A549 (cell line): ENCODE measurements around the gene FIGN.

Source experiments
- EP300 ChIP-seq, 2 experiments: fragments of >200 bp; sonication (Bioruptor Twin); formaldehyde crosslinking; IDR thresholded peaks; 2 replicates in 1 of 2; 3 replicates in 1 of 2; pipeline ENCODE4 v1.6.1; 2016 to 2017
- ESRRA ChIP-seq: fragments of 150-350 bp; IDR thresholded peaks from 2 replicates; pipeline ENCODE4 v1.6.1; 2014; ENCODE audit warnings: mild to moderate bottlenecking, low read length, borderline replicate concordance
- HOXB5 ChIP-seq: fragments of 250-450 bp; sonication (Bioruptor Pico); IDR thresholded peaks from 2 replicates; pipeline ENCODE4 v1.5.0; 2020; ENCODE audit warnings: mild to moderate bottlenecking, moderate library complexity
- MYC ChIP-seq: IDR thresholded peaks from 2 replicates; pipeline ENCODE4 v1.6.1; 2012; ENCODE audit warnings: mild to moderate bottlenecking, inconsistent platforms, low read length, improper control_type of control experiment, borderline replicate concordance
- POLR2A ChIP-seq: IDR thresholded peaks from 2 replicates; pipeline ENCODE4 v1.6.1; 2012; ENCODE audit warnings: mild to moderate bottlenecking, low read length
- RNF2 ChIP-seq: fragments of 200-600 bp; sonication (generic); IDR thresholded peaks from 2 replicates; pipeline ENCODE4 v1.6.1; 2016; ENCODE audit warnings: low read depth, mild to moderate bottlenecking, antibody characterized with exemption, moderate library complexity, borderline replicate concordance
- TF ChIP-seq, protein P1 (sequence below): fragments of >200 bp; sonication (Bioruptor Twin); formaldehyde crosslinking; IDR thresholded peaks from 3 replicates; pipeline ENCODE4 v1.5.1; 2016
- TF ChIP-seq, protein P2 (sequence below): fragments of 150-350 bp; IDR thresholded peaks from 2 replicates; pipeline ENCODE4 v1.6.1; 2014; ENCODE audit warnings: low read depth, mild to moderate bottlenecking, low read length

DNA sequence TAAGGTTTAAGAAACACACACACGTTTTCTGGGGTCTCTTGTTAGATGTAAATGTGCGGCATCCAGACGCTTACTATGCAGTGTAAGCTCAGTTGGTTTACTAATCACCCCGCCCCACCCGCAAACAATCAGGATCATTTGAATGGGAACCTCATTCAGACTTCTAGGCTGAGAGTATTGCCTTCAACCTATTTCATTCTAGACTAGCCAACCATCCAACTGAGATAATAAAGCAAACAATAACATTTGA lies 1.3 kb upstream of the FIGN start:
- TF ChIP-seq MYC (no peak), RNF2 (no peak), HOXB5 (no peak), EP300 (IDR thresholded peaks at IDR 0.05) (no peak), POLR2A (no peak), ESRRA (no peak)
- TF ChIP-seq, protein P1, sequence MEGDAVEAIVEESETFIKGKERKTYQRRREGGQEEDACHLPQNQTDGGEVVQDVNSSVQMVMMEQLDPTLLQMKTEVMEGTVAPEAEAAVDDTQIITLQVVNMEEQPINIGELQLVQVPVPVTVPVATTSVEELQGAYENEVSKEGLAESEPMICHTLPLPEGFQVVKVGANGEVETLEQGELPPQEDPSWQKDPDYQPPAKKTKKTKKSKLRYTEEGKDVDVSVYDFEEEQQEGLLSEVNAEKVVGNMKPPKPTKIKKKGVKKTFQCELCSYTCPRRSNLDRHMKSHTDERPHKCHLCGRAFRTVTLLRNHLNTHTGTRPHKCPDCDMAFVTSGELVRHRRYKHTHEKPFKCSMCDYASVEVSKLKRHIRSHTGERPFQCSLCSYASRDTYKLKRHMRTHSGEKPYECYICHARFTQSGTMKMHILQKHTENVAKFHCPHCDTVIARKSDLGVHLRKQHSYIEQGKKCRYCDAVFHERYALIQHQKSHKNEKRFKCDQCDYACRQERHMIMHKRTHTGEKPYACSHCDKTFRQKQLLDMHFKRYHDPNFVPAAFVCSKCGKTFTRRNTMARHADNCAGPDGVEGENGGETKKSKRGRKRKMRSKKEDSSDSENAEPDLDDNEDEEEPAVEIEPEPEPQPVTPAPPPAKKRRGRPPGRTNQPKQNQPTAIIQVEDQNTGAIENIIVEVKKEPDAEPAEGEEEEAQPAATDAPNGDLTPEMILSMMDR = no peak
- TF ChIP-seq, protein P2, sequence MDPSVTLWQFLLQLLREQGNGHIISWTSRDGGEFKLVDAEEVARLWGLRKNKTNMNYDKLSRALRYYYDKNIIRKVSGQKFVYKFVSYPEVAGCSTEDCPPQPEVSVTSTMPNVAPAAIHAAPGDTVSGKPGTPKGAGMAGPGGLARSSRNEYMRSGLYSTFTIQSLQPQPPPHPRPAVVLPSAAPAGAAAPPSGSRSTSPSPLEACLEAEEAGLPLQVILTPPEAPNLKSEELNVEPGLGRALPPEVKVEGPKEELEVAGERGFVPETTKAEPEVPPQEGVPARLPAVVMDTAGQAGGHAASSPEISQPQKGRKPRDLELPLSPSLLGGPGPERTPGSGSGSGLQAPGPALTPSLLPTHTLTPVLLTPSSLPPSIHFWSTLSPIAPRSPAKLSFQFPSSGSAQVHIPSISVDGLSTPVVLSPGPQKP = no peak
